Activated CD4-positive, CD25-positive, alpha-beta regulatory T cell treated with anti-CD3 and anti-CD28 coated beads, Interleukin-2, amount 50 U/mL, for 16 hours (primary cell): ENCODE measurements around the gene NARF.

Experiments used
- DNase-seq: peaks from one replicate; pipeline ENCODE4 v3.0.0-alpha.2; 2020; ENCODE audit warnings: low read depth, low spot score

Gene NARF

GRCh38 chr17:82474223-82475010 is 15.9 kb downstream of the NARF start:
- no peak for DNase-seq

- no peak for DNase-seq
Observed at GRCh38 chr17:82475458-82475857, 16.9 kb downstream of the NARF start.

GRCh38 chr17:82477934-82478333 is 19.4 kb downstream of the NARF start:
- DNase-seq = no peak

- no peak for DNase-seq
Observed at GRCh38 chr17:82479602-82480001, 21.1 kb downstream of the NARF start.

- no peak for DNase-seq
Observed at GRCh38 chr17:82480318-82480717, 21.8 kb downstream of the NARF start.

- no peak for DNase-seq
Observed at GRCh38 chr17:82483204-82483660, 24.7 kb downstream of the NARF start.

- DNase-seq = no peak
Observed at GRCh38 chr17:82483836-82484235, 25.3 kb downstream of the NARF start.

- DNase-seq = no peak
Observed at GRCh38 chr17:82486231-82487094, 27.9 kb downstream of the NARF start.

- no peak for DNase-seq
Observed at GRCh38 chr17:82487910-82488309, 29.4 kb downstream of the NARF start.

- no peak for DNase-seq
Observed at GRCh38 chr17:82489117-82489516, 30.6 kb downstream of the NARF start.

- DNase-seq = no peak
Observed at GRCh38 chr17:82489851-82490511, 31.4 kb downstream of the NARF start.

GRCh38 chr17:82490512-82491195 is 32.1 kb downstream of the NARF start:
- no peak for DNase-seq

GRCh38 chr17:82491196-82491530 is 32.6 kb downstream of the NARF start:
- no peak for DNase-seq

GRCh38 chr17:82491533-82491932 is 33.0 kb downstream of the NARF start:
- DNase-seq = no peak

- no peak for DNase-seq
Observed at GRCh38 chr17:82492643-82493225, 34.2 kb downstream of the NARF start.

GRCh38 chr17:82493226-82493781 is 34.8 kb downstream of the NARF start:
- no peak for DNase-seq

- DNase-seq = peak; percentile 75
Observed at GRCh38 chr17:82494236-82495055, 35.9 kb downstream of the NARF start.

GRCh38 chr17:82495844-82496528 is 37.4 kb downstream of the NARF start:
- no peak for DNase-seq
